HG03469 (cell line): ENCODE measurements around the gene FBF1.
"Not testable (repeated sequence)": the region's sequence is repeated elsewhere in the genome, so short reads cannot be mapped to it uniquely, and the experiment has no call there.

Experiments
- ATAC-seq: cut with Tn5 transposase; IDR thresholded peaks from one replicate; pipeline ENCODE4 v1.9.1; 2021; ENCODE audit warnings: mild to moderate bottlenecking, moderate library complexity, moderate number of reproducible peaks; ENCODE audit not compliant: unreplicated experiment

The FBF1 gene

DNA sequence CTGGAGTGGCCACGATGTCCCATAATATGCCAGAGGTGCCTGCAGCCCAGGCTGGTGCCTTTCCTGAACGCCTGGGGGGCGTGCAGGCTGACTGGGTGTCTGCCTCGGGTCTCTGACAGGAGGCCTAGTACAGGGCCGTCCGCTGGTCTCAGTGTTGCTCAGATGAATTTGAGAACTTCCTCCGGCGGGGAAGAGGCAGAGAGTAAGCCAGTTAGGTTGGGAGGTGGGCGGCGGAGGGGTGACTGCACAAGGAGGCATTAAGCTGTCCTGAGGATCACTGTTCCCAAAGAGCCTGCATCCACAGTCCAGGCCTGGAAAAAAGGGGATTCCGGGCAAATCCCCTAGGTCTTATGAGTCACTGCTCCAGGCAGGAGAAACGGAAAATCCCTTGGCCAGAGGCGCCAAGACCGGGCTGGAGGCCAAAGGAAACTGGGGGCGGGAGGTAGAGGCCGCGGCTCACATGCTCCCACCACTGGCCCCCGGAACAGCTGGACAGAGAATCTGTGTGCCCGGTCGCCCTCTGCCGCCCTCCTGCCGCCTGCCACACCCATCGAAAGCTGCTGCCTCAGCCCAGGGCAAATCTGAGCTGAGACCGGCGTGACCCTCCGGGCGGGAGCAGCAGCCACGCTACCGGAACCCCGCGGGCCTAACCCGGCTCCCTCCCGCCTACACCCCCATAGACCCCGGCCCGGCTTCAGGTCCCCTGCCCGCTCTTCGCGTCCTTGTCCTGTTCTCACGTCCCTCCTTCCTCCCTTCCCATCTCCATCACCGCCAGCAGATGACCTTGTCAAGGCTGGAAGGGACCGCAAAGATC lies 63.7 kb downstream of the FBF1 start:
- ATAC-seq = no peak

- ATAC-seq = no peak
These were observed 64.5 kb downstream of the FBF1 start for GRCh38 chr17:75876190-75876937.

DNA sequence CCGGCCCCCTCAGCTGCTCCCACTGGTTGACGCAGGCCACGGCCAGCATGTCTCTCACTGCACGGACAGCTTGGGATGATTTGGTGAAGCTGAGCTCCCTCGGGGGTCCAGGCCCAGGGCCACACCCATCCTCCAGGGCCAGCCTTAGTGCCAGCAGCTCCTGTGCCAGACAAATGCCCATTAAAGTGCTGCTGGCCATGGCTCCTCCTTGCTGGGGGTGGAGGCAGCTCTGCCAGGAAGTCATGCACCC lies 65.0 kb downstream of the FBF1 start:
- no peak for ATAC-seq

- no peak for ATAC-seq
These were observed 65.5 kb downstream of the FBF1 start for GRCh38 chr17:75875182-75875939.

GRCh38 chr17:75874323-75875181 lies 66.3 kb downstream of the FBF1 start:
- ATAC-seq = no peak

DNA sequence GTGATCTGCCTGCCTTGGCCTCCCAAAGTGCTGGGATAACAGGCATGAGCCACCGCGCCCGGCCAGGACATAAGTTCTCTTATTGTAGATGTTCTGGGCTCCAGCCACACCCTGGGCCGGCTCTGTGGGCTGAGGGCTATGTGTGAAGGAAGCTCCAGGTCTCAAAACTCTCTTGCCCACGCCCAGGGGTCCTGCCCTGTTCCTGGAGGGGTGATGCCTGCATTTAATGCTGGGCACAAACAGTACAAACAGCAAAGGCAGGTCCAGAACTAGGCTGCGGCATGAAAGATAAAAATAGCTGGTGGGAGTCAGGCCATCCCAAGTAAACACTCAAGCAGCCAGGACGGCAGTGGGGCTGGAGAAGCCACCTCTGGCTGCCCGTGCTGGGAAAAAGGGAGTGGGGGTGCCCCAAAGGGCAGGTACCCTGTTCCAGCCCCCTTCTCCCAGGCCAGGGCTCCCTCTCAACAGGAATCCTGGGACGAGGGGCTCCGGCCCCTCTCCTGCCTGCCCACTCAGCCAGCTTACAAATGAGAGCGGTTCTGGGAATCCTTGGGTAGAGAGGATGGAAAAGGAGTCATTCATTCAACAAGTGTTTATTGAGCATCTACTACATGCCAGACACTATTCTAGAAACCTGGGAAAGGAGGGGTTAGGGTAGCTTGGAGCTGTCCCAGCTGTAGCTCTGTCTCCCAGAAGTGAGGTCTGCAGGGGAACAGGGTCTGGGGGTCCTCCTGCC lies 67.1 kb downstream of the FBF1 start:
- ATAC-seq = no peak

GRCh38 chr17:75872434-75873351 lies 68.1 kb downstream of the FBF1 start:
- no peak for ATAC-seq

DNA sequence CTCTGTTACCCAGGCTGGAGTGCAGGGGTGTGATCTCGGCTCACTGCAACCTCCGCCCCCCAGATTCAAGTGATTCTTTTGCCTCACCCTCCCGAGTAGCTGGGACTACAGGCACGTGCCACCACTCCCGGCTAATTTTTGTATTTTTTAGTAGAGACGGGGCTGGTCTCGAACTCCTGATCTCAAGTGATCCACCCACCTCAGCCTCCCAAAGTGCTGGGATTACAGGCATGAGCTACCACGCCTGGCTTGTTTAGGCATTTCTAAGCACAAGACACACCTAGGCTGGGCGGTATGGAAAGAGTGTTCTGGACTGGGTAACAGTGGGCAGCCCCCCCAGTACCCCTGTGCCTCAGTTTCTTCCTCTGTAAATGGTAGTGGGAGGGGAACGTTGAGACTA lies 70.6 kb downstream of the FBF1 start:
- not testable (repeated sequence) for ATAC-seq

GRCh38 chr17:75869282-75870141 lies 71.3 kb downstream of the FBF1 start:
- no peak for ATAC-seq

DNA sequence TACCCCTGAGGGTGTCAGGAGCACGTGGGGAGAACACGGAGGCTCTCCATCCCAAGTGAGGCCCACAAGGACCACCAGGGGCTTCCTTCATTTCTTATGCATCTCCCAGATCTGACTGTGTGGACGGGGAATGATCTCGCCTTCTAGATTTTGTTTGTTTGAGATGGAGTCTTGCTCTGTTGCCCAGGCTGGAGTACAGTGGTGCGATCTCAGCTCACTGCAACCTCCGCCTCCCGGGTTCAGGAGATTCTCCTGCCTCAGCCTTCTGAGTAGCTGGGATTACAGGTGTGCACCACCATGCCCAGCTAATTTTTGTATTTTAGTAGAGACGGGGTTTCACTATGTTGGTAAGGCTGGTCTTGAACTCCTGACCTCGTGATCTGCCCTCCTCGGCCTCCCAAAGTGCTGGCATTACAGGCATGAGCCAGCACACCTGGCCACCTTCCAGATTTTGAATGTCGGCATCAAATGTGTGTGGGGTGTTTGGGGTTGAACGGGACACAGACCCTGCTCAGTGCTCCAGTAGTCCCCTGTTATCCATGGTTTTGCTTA lies 72.0 kb downstream of the FBF1 start:
- not testable (repeated sequence) for ATAC-seq

GRCh38 chr17:75865404-75866188 lies 75.2 kb downstream of the FBF1 start:
- not testable (repeated sequence) for ATAC-seq

DNA sequence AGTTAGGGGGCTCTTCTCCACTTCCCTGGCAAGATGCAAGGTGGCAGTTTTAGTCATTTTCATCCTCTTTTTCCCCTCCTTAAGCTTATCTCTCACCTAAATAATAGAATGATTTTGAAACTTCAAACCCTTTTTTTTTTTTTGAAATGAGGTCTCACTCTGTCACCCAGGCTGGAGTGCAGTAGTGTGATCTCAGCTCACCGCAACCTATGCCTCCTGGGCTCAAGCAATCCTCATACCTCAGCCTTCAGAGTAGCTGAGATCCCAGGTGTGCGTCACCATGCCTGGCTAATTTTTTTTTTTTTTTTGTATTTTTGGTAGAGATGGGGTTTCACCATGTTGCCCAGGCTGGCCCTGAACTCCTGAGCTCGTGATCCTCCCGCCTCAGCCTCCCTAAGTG lies 76.0 kb downstream of the FBF1 start:
- not testable (repeated sequence) for ATAC-seq

DNA sequence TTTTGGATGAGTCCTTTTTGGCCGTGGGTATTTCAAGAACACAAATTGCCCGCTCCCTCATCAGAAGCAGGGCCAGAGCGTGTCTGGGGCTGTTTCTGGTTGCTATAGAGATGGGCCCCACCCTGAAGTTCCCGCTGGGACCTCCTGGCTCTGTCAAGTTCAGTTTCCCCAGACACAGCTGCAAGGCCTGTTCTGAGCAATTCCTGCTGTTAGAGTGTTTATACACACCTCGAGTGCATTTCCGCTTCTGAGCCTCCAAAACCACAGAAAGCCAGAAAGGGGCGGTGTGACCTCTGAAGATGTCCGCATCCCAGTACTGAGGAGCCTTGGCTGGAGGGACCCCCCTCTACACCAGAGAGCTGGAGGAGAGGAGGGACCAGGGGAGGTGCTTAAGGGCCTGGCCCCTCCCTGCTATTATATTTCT lies 76.4 kb downstream of the FBF1 start:
- ATAC-seq = no peak

DNA sequence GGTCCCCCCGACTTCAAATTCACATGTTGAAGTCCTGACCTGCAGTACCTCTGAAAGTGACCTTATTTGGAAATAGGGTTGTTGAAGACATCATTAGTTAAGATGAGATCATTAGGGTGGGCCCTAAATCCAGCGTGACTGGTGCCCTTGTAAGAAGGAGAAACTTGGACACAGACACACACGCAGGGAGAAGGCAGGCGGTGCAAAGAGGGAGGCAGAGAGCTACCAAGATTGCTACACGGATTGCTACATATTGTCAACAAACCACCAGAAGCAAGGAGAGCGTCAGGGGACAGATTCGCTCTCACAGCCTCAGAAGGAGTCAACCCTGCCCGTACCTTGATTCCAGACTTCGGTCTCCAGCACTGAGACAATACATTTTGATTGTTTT lies 78.9 kb downstream of the FBF1 start:
- no peak for ATAC-seq
